ENCODE data around the gene DNAJC17. TPM values are rescaled to one million over a fixed set of nuclear protein-coding genes. Genes with fewer than 3 reads are reported as not detected.
A peak's percentile ranks its signal among the peaks of the same experiment; 100 is the strongest.

Gene DNAJC17
- total and polyA plus RNA-seq, 4 donors, result 10.0 to 32.5 (median 19.9) TPM

DNA sequence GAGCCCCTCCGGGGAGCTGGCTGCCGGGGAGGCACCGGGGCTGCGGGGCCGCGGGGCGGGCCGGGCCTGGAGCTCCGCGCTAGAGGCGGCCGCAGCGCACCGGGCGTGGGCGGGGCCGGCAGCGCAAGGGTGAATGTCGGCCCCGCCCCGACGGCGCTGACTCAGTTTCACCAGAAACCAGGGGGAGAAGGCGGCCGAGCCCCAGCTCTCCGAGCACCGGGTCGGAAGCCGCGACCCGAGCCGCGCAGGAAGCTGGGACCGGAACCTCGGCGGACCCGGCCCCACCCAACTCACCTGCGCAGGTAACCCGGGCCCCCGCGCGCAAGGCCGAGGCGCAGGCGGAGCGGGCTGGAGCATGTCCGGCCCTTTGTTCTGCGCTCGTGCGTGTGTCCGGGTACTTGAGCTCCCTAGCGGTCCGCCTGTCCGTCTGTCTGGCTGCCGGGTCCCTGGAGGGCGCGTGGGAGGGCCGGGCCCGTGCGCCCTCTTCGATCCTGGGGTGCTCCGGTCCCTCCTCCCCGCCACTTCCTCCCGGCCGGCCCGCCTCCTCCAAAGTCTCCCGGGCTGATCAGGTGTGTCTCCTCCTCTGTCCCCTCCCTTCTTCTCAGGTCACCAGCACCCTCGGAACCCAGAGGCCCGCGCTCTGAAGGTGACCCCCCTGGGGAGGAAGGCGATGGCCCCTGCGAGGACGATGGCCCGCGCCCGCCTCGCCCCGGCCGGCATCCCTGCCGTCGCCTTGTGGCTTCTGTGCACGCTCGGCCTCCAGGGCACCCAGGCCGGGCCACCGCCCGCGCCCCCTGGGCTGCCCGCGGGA, 36.8 kb upstream of the DNAJC17 start, which contains the start of gene SPINT1 (continued):
- TF ChIP-seq, protein P1, sequence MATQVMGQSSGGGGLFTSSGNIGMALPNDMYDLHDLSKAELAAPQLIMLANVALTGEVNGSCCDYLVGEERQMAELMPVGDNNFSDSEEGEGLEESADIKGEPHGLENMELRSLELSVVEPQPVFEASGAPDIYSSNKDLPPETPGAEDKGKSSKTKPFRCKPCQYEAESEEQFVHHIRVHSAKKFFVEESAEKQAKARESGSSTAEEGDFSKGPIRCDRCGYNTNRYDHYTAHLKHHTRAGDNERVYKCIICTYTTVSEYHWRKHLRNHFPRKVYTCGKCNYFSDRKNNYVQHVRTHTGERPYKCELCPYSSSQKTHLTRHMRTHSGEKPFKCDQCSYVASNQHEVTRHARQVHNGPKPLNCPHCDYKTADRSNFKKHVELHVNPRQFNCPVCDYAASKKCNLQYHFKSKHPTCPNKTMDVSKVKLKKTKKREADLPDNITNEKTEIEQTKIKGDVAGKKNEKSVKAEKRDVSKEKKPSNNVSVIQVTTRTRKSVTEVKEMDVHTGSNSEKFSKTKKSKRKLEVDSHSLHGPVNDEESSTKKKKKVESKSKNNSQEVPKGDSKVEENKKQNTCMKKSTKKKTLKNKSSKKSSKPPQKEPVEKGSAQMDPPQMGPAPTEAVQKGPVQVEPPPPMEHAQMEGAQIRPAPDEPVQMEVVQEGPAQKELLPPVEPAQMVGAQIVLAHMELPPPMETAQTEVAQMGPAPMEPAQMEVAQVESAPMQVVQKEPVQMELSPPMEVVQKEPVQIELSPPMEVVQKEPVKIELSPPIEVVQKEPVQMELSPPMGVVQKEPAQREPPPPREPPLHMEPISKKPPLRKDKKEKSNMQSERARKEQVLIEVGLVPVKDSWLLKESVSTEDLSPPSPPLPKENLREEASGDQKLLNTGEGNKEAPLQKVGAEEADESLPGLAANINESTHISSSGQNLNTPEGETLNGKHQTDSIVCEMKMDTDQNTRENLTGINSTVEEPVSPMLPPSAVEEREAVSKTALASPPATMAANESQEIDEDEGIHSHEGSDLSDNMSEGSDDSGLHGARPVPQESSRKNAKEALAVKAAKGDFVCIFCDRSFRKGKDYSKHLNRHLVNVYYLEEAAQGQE (IDR thresholded peaks at IDR 0.05), result no peak
- TF ChIP-seq RXRA (IDR thresholded peaks at IDR 0.05), result no peak

DNA sequence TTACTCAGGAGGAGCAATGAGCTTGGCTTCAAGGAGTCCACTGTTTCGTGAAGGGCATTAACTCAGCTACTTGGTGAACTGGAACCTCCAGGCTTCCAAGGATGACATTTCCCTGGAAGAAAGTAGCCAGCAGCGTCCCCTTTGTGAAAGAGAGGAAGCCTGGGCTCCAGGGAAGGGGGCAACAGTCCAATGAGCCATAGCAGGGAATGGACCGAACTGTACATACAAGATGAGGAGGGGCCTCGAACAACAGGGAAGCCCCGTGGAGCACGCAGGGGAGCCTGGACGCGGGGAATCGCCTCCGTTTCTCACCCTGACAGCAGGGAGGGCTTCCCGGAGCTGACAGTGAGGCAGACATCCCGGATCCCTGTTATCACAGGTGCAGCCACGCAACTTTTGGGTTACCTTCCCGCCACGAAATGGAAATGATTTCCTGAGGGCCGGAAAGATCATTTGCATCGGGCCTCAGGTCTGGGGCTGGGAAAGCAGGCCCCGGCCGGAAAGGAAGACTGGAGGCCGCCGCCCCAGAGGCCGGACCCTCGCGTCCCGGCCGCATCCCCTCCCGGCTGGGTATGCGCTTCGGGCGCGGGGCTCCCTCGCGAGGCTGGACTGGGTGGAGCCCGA, 36.1 kb upstream of the DNAJC17 start:
- Histone ChIP-seq H3K9me3 (ENCODE audit: control insufficient read depth in 4 of 4, low read length in 3 of 4) (no peaks in the 10 kb centered on the region), H3K27ac (ENCODE audit: low read depth in 1 of 2, low read length in 2 of 2) (no peak overlapping the region), H3K4me1 (ENCODE audit: control insufficient read depth in 4 of 4, insufficient read depth in 4 of 4, low read length in 3 of 4) (peaks cover 8 to 20% (median 10%) of the 10 kb centered on the region in 4 donors), H3K36me3 (ENCODE audit: control insufficient read depth in 4 of 4, insufficient read depth in 3 of 4, low read depth in 1 of 4, low read length in 3 of 4) (no peaks in the 10 kb centered on the region), H3K9ac (ENCODE audit: low read depth in 1 of 2, low read length in 2 of 2) (no peak overlapping the region), H3K27me3 (ENCODE audit: control insufficient read depth in 4 of 4, insufficient read depth in 4 of 4, low read length in 3 of 4) (peaks cover 0 to 2% (median 1%) of the 10 kb centered on the region in 4 donors), H3K4me3 (ENCODE audit: low read depth in 1 of 3, low read length in 3 of 3) (peak overlapping the region in 1 of 3 donors; percentile 46)
- DNase-seq (ENCODE audit: low spot score), result no peak
- TF ChIP-seq JUND (IDR thresholded peaks at IDR 0.05) (no peak), GABPA (IDR thresholded peaks at IDR 0.05 in 1 of 2, conservative IDR thresholded peaks at IDR 0.05 in 1 of 2) (no peak), RAD21 (IDR thresholded peaks at IDR 0.05) (no peak), SP1 (IDR thresholded peaks at IDR 0.05) (no peak), EGR1 (IDR thresholded peaks at IDR 0.05; ENCODE audit: low read depth in 2 of 2) (no peak), FOXA1 (IDR thresholded peaks at IDR 0.05) (no peak), RXRA (IDR thresholded peaks at IDR 0.05) (no peak), TAF1 (conservative IDR thresholded peaks at IDR 0.05) (no peak)
- TF ChIP-seq, protein P2, sequence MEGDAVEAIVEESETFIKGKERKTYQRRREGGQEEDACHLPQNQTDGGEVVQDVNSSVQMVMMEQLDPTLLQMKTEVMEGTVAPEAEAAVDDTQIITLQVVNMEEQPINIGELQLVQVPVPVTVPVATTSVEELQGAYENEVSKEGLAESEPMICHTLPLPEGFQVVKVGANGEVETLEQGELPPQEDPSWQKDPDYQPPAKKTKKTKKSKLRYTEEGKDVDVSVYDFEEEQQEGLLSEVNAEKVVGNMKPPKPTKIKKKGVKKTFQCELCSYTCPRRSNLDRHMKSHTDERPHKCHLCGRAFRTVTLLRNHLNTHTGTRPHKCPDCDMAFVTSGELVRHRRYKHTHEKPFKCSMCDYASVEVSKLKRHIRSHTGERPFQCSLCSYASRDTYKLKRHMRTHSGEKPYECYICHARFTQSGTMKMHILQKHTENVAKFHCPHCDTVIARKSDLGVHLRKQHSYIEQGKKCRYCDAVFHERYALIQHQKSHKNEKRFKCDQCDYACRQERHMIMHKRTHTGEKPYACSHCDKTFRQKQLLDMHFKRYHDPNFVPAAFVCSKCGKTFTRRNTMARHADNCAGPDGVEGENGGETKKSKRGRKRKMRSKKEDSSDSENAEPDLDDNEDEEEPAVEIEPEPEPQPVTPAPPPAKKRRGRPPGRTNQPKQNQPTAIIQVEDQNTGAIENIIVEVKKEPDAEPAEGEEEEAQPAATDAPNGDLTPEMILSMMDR (IDR thresholded peaks at IDR 0.05; ENCODE audit: low read depth, low read length, missing input control), result no peak
- 21% methylated on average over 34 of the region's 34 CpGs for WGBS

DNA sequence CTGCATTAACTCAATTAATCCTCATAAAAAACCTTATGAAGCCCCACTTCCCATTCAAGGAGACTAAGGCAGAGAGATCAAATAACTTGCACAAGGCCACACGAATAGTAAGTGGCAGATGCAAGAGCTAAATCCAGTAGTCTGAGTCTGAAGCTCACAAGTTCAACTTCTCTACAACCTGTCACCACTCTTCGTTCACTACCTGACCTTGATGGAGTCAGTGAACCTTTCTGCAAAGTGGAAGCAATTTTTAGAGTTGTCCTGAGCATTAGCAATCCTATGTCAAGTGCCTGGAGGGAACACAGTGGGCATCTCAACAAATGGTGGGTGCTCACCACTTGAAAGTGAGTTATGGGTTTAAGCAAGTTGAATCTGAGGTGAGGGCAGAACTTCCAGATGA, 34.5 kb upstream of the DNAJC17 start:
- 88% methylated on average over 2 of the region's 2 CpGs for WGBS
- no peak overlapping the region for H3K9ac ChIP-seq (ENCODE audit: low read depth in 1 of 2, low read length in 2 of 2)
- TF ChIP-seq YY1 (IDR thresholded peaks at IDR 0.05) (no peak), HNF4A (conservative IDR thresholded peaks at IDR 0.05) (no peak), NR2F2 (IDR thresholded peaks at IDR 0.05) (no peak), RXRA (IDR thresholded peaks at IDR 0.05) (no peak), SP1 (IDR thresholded peaks at IDR 0.05) (no peak), TAF1 (conservative IDR thresholded peaks at IDR 0.05) (no peak), FOXA2 (IDR thresholded peaks at IDR 0.05) (no peak), FOXA1 (IDR thresholded peaks at IDR 0.05) (no peak)
- TF ChIP-seq, protein P3, sequence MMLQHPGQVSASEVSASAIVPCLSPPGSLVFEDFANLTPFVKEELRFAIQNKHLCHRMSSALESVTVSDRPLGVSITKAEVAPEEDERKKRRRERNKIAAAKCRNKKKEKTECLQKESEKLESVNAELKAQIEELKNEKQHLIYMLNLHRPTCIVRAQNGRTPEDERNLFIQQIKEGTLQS (IDR thresholded peaks at IDR 0.05), result no peak
- TF ChIP-seq, protein P4, sequence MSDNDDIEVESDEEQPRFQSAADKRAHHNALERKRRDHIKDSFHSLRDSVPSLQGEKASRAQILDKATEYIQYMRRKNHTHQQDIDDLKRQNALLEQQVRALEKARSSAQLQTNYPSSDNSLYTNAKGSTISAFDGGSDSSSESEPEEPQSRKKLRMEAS (IDR thresholded peaks at IDR 0.05), result no peak
- TF ChIP-seq, protein P1 (IDR thresholded peaks at IDR 0.05), result no peak
- TF ChIP-seq, protein P5, sequence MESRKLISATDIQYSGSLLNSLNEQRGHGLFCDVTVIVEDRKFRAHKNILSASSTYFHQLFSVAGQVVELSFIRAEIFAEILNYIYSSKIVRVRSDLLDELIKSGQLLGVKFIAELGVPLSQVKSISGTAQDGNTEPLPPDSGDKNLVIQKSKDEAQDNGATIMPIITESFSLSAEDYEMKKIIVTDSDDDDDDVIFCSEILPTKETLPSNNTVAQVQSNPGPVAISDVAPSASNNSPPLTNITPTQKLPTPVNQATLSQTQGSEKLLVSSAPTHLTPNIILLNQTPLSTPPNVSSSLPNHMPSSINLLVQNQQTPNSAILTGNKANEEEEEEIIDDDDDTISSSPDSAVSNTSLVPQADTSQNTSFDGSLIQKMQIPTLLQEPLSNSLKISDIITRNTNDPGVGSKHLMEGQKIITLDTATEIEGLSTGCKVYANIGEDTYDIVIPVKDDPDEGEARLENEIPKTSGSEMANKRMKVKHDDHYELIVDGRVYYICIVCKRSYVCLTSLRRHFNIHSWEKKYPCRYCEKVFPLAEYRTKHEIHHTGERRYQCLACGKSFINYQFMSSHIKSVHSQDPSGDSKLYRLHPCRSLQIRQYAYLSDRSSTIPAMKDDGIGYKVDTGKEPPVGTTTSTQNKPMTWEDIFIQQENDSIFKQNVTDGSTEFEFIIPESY (IDR thresholded peaks at IDR 0.05), result no peak

More for the DNA sequence above, 34.5 kb upstream of the DNAJC17 start:
- no peaks in the 10 kb centered on the region for H3K36me3 ChIP-seq (ENCODE audit: control insufficient read depth in 4 of 4, insufficient read depth in 3 of 4, low read depth in 1 of 4, low read length in 3 of 4)
- peaks cover 8 to 16% (median 10%) of the 10 kb centered on the region in 4 donors for H3K4me1 ChIP-seq (ENCODE audit: control insufficient read depth in 4 of 4, insufficient read depth in 4 of 4, low read length in 3 of 4)
- peaks cover 0 to 2% (median 1%) of the 10 kb centered on the region in 4 donors for H3K27me3 ChIP-seq (ENCODE audit: control insufficient read depth in 4 of 4, insufficient read depth in 4 of 4, low read length in 3 of 4)
- no peak overlapping the region for H3K4me3 ChIP-seq (ENCODE audit: low read depth in 1 of 3, low read length in 3 of 3)
- H3K9me3 ChIP-seq (ENCODE audit: control insufficient read depth in 4 of 4, low read length in 3 of 4), result no peaks in the 10 kb centered on the region
- H3K27ac ChIP-seq (ENCODE audit: low read depth in 1 of 2, low read length in 2 of 2), result no peak overlapping the region
- no peak for DNase-seq (ENCODE audit: low spot score)

Measured in liver (tissue), 9 donors.